ENCODE measurements around the gene COL5A1.

DNA sequence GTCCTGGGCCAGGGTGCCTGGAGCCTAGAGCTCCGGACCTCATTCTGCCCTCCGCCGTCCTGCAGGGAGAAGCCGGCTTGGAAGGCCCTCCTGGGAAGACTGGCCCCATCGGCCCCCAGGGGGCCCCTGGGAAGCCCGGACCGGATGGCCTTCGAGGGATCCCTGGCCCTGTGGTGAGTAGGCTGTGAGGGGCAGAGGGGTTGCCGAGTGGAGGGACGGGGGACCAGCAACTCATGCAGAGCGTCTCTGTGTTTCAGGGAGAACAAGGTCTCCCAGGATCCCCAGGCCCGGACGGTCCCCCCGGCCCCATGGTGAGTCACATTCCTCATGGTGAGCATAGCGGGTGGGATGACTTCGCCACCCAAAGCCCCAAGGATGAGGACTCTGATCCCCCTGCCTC lies 177.0 kb downstream of the COL5A1 start:
- TF ChIP-seq ZNF274 (IDR thresholded peaks at IDR 0.05; ENCODE audit: low read depth, low read length) (no peak), YY1 (IDR thresholded peaks at IDR 0.05; ENCODE audit: insufficient read depth, insufficient read length) (no peak)
